Lung microvascular endothelial cell (primary cell): ENCODE data around the gene PAX5. TPM values are rescaled to one million over a fixed set of nuclear protein-coding genes. Genes with fewer than 3 reads are reported as not detected.
"Not testable (repeated sequence)": the region's sequence is repeated elsewhere in the genome, so short reads cannot be mapped to it uniquely, and the experiment has no call there.

Experiments used
- DNase-seq, 2 donors: peaks; one replicate each; pipeline versions ENCODE4 v3.0.0 to v3.0.0-alpha.2; 2010; ENCODE audit warnings: low read depth in 2 of 2
- total RNA-seq: library from RNA; depleted of rRNA; stranded (reverse); fragments of >200 nt; gene quantifications from 2 replicates; pipeline ENCODE4 v1.2.1, GENCODE V29; 2014

Gene PAX5
- total RNA-seq: not detected in 2 replicates

DNA sequence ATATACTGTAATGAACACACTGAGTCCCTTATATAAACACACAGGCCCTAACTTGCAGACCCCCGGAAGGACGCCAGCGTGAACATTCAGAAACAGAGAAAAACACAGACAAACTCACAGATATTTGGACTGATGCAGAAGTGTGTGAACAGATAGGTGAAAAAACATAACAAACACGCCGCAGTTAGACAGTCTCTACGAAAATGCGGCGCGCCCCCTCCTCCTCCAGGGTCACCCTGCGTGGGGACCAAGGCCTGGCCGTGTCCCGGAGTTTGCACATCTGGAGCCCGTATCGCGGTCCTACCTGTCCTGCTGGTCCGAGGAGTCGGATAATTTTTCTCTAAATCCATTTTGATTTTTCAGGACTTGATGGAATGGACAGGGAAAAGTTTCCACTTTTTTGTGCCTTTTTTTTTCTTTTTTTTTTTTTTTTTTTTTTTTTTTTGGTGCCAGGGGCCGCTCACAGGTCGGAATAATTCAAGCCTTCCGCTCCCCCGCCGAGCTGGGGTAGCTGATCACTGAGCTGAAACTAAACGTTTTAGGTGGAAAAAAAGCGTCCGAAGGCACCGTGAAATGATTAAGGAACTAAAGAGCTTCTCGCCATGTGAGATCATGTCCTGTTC is at the start of gene PAX5:
TSS of gene PAX5 (minus strand) at position 587 of the 623 bp plus-strand sequence. CDS start at position 350, 237 bp downstream.
- no peak for DNase-seq

DNA sequence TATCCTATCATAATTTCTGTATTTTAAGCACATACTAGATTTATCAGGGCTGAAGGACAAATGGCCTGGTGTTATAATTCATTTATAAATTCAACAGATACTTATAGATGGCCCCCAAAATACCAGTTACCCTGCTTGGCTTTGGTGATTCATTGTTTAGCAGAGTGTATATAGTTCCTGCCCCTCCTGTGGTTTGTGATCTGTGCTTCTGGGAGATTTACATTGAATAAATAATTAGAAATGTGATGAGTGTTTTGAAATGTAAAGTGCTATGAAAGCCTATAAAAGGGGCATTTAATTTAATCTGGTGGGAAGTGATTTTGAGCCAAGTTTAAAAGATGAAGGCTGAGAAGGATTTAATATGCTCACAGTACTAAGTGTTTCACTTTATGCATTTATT is 49.6 kb upstream of the PAX5 start:
- no peak for DNase-seq

DNA sequence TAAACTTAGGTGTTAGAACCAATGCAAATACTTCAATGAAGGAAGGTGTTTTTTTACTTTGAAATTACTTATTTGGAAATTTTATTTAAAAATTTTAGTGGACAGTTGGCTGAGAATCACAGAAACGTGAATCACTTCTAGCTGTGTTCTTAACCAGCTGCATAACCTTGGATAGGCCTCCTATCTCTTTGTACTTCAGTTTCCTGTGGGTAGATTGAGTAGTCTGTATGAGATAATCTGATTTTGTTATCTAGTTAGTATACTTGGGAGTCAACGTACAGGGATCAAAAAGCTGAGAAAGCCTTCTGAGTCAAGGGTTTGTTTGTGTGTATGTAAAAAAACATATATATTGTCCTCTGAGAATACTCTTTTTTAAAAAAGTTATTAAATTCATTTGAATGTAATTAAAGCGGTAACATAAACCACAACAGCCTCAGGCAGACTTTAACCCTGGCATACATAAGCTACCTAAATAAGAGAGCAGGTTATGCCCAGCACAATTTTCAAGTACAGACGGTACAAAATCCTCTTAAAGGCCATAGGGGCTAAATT is 48.2 kb upstream of the PAX5 start:
- DNase-seq: peak in 1 of 2 donors; percentile 30

DNA sequence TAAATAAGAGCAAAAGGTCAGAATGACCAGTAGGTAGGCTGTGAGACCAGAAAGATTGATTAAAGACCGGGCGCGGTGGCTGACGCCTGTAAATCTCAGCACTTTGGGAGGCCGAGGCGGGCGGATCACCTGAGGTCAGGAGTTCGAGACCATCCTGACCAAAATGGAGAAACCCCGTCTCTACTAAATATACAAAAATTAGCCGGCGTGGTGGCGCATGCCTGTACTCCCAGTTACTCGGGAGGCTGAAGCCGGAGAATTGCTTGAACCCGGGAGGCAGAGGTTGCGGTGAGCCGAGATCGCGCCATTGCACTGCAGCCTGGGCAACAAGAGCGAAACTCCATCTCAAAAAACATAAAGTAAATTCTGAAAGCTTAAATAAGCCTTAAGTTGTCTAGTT is 47.4 kb upstream of the PAX5 start:
- not testable (repeated sequence) for DNase-seq

DNA sequence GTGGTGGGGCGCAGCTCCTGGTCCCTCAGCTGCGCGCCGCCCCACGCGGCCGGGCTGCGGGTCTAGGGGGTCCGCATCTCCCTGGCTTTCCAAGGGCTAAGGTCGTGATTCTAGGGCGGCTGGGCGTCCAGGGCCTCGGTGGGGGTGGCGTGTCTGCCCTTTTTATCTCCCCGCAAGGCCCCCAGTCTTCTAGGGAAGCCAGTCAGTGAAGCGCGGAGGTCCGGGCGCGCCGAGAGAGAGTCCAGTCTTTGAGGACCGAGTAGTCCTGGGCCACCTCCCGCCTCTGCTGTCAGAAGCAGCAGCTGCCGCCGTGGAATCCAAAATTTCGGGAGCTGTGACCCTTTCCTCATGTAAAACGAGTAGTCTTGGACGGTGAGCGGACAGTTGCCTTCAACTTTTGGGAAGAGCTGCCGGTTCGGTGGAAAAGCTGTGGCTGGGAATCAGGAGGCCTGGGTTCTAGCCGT is 46.1 kb upstream of the PAX5 start:
- peak; percentile 19 to 38 for DNase-seq

DNA sequence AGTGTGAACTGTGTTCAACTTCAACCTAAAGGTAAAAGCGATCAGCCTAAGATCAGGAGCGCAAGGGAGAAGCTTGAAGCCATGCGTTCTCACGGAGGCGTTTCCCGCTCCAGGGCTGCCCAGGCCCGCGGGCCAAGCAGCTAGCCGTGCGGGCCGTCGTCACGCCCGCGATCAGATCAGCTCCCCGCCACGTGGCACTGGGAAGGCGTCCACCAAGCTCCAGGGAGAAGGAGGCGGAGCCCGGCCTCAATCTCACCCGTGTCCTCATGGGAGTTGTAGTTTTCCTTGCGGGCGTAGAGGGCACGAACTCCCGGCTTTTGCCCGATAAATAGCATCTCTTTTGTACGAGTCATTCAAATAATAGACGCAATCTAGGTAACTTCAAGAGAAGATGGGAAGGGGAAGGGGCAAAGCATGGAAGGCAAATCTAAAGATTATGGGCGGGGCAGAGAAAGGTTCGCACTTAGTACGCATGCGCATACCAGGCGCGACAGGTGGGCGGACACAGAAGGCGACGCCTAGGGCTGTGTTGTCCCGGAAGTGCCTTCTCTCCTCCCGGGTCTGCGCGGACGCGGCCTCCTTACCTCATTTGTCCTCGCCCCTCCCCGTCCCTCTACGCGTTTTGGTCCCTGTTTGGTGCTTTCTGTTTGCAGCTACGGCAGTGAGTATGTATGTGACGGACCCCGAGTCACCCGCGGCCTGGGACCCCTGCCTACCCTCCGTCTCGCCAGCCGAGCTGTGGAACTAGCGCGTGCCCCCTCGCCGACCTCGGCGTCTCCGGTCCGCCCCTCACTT is 45.5 kb upstream of the PAX5 start:
- peak; percentile 89 to 92 for DNase-seq

DNA sequence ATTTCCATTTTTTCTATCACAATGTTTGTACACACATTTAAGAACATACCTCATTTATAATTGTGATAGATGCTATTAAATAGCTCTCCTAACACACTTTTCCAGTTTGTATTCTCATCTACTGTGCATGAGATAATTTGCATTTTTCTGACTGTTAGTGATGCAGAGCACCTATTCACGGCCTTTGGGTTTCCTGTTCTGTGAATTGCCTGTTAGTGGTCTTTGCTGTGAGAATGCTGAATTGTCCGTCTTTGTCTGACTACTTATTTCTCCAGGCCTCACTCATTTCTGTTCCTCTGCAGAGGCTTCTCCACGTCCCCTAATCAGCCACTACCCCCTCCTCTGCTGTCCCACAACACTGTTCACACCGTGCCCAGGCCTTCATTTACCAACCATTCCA is 40.7 kb upstream of the PAX5 start:
- DNase-seq: not testable (repeated sequence)

DNA sequence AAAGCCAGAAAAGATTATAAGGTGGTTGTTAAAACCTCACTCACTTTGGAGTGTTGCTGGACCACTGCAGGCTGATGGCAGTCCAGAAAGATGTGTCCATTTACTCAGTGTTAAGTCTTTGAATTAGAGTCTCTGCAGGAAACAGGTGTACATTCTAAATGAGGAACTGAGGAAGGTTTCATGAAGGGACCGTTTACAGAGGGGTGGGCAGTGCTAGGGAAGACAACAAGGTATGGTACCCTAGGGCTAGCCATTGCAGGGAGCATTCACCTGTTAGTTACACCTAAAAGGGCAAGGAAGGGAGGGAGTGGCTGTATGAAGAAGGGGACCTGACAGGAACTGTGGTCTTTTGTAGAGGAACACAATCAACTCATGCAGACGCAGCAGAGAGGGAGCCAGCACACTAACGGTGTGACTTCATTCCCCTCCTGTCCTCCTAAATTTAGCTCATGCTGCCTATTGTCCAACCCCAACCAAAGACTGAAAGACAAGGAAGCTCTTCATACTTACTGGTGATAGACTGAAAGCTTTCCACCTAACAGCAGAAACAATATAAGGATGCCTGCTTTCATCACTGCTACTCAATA is 32.2 kb upstream of the PAX5 start:
- no peak for DNase-seq

DNA sequence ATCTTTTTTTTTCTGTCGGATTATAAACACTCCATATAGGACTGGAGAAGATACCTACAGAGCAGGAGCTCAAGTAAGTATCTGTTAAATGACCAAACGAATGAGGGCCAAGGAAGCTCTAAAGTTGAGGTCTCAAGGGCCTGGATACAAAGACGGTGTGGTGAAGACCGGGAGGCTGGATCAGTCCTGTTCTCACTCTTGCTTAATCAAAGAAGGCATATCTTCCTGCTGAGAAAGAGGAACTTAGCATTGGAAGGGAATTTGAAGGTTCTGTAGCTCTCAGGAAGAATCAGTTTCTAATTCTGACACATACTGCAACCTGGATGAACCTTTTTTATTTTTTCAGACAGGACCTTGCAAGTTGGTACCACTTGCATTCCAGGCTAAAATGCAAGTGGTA is 28.3 kb upstream of the PAX5 start:
- no peak for DNase-seq

DNA sequence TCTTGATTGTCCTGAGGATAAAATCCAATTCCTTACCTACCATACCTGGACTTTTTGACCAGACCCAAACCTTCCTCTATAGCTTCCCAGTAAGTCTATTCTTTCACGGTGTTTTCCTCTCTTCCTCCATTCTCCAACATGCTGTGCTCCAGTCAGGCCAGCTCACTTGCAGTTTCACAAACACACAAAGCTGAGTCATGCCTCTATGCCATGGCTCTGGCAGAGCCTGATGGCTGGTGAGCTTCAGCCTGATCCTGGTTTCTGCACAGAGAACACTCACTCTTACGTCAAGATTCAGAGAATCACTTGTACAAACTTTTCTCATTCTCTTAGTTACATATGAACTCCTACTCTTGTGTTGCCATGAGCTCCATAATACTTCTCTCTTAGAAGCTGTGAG is 27.7 kb upstream of the PAX5 start:
- no peak for DNase-seq

DNA sequence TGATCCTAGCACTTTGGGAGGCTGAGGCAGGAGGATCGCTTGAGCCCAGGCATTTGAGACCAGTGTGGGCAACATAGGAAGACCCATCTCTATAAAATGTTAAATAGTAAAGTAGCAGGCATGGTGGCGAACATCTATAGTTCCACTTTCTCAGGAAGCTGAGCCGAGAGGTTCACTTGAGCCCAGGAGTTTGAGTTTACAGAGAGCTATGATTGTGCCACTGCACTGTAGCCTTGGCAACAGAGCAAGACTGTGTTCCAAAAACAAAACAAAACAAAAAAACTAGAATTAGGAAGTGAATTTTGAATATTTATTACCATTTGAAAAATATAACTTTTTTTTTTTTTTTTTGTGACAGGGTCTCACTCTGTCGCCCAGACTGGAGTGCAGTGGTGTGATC is 26.8 kb upstream of the PAX5 start:
- DNase-seq: no peak

DNA sequence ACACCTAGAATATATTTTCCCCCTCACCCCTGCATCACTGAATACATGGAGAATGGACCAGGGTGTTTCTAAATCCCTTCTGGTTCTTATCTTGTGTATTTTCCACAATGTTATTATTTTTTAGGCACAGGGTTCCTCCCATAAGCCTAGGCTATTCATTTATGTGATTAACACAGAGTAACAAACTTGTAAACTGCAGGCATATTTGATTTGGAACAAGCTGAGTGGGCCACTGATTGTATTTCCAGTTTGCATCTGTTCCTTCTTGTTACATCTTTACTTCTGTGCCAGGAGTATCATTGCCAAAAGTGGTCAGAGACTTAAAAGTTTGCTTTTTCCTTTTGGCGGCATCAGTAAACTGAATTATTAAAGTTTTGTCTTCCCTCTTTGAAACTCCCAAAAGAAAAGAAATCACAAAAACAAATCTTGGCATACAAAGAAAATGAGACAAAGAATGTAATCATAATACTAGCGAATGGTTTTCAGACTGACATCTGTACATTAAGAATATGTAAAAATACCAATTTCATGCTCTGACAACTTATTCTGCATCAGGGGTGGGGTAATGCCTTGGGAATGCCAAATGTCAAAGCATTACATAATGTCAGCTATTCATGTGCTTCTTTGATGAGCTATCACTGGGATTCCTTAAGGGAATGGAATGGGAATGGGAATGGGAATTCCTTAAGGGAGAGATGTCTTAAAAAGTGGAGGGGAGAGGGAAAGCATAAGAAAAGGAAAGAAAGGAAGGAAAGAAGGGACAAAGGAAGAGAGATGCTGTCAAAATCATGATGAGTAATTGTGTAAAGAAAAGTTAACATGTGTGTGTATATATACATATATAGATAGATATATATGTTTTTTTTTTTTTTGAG is 22.2 kb upstream of the PAX5 start:
- DNase-seq: no peak

DNA sequence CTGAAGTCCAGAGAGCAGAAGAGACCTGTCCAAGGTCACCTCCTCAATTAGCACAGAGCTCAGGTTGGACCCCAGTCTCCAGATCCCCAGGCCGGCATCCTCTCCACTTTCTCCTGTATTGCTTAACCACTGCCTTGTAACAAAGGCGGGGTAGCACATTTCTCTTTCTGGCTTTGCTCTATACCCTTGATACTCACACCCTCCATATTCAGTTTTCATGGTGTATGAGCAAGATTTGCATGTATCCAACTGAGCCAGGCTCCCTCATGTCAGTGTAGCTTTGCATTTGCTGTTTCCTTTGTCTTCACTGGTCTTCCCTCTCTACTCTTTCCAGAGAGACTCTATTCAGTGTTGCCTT is 20.3 kb upstream of the PAX5 start:
- DNase-seq: not testable (repeated sequence)

DNA sequence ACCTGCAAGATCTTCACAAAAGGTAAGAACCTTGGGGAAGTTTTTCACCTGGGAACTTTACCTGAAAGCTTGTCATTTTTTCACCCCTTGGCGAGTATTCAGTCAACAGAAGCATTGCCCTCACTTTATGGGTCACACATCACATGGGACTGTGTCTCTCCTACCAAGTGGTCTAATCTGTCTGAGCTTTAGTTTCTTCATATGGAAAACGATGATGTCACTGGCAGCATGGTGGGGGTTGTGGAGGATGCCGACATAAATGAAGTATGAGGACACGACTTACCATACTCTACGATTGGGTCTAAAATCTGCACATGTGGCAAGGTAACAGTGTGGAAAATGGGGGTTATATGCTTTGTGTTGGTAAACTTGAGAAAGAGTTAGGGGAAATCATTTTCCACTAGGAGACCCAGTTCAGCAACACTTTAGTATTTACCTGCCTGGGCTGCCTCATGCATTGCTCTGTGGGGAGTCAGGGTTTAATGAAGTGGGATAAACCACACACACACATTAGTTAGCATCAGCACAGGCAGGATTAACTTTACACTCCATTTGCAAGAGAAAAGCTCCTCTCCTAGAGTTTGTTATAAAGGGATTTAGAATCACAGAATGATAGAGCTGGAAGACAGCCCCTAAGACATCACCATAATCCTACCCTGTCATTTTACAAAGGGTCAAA is 19.8 kb upstream of the PAX5 start:
- no peak for DNase-seq

DNA sequence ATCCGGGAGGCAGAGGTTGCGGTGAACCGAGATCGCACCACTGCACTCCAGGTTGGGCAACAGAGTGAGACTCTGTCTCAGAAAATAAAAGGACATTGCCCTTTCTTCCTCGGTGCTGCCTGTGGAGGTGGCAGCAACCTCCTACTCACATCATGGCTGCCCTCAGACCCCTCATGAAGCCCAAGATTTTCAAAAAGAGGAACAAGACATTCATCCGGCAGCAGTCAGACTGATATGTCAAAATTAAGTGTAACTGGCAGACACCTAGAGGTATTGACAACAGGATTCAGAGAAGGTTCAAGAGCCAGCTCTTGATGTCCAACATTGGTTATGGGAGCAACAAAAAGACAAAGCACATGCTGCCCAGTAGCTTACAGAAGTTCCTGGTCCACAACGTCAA is 12.6 kb upstream of the PAX5 start:
- no peak for DNase-seq

DNA sequence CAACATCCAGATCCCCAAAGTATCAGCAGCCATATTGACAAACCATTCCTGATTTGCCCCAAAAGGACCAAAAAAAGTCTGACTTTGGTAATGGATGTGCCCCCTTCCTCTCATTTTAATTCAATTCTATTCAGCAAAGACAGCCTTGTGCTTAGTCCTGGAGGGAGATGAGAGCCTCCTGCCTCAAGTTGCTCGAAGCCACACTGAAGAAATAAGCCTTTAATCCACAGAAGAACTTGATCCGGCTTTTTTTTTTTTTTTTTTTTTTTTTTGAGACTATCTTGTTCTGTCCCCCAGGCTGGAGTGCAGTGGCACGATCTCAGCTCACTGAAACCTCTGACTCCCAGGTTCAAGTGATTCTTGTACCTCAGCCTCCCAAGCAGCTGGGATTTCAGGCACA is 8.4 kb upstream of the PAX5 start:
- no peak for DNase-seq

DNA sequence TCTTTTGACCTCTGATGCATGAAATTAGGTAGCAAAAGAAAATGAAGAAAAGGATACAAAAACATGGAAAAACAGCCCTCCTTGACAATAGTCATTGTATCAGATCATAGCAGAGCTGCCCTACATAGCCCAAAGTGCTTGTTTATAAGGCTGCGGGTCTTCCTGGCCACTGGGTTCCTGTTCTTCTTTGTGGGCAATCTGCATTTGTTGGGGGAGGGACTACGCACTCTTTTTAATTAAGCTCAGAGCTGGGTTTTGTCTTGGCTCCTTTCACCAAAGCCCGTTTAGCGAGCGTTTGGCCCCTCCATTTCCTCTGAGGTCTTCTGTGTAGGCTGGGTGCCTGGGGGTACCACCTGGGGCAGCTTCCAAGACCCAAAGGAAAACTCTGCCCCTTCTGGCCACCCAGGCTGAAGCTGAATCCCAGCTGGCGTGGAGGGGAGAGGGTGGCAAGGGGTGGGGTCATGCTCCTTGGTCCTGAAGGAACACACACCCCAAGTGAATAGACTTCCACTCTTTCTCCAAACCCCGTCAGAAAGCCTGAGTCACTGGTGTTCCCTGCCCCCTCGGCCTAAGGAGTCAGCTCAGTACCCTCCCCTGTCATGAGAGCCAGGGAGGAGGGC is 6.5 kb upstream of the PAX5 start:
- DNase-seq: no peak

DNA sequence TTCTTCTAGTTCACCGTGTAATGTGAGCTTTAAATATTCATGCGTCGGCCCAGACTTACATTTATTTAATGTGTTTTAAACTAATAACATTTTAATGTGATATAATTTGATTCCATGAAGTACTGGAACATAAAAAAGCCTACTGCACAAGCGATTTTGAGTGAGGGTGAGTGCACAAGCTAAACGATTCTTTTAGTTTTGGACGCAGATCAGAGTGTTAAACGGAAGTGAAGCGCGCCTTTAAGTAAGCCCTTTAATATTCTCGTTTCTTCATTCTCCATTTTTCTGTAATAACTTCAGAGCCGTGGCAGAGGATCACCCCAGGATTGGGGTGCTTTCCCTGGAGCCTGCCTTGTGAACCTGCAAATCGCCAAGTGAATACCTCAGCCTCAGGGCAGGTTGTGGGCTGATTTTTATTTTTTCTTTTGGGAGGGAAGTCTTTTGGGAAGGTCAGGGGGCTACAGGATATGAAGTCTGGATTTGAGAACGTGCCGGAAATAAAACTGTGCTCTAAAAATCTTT is 4.9 kb upstream of the PAX5 start:
- DNase-seq: no peak

DNA sequence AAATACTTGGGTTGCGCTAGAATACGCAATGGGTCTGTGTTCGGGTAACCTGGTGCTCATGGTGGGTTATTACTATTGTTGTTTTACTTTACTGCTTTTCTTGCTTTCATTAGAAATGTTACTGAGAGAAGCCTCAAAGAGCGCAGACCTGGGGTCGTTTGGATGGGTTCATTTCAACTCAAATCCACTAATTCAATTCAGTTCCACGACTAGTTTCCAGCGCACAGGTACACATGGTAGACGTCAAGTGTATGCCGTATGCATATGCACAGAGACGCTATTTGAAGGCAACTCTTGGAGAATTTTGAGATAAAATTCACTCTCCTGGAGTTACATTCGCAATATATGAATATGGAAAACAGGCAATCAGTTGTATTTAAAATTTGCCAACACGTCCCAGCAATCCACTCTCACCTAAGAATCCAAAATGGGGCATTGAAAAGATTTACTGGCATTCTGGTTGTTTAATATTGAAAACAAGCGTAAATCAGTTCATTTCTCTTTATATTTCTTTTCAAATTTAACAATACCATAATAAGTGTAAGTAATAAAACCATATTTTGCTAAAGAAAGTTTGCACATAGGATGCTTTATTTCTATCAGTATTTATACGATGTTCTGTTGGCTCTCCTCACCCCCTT is 4.4 kb upstream of the PAX5 start:
- DNase-seq: no peak
